K562 (cell line): ENCODE results near the gene HOXB7. TPM values are rescaled to one million over a fixed set of nuclear protein-coding genes. Genes with fewer than 3 reads are reported as not detected.

Experiments
- CXXC5 ChIP-seq: fragments of 250-450 bp; sonication (Bioruptor Pico); IDR thresholded peaks from 2 replicates; pipeline ENCODE4 v1.8.0; 2022; ENCODE audit warnings: inconsistent platforms, mild to moderate bottlenecking, moderate library complexity
- ETS2 ChIP-seq: IDR thresholded peaks from 2 replicates; pipeline ENCODE4 v1.6.1; 2016; ENCODE audit warnings: borderline replicate concordance, missing genetic modification characterization, mild to moderate bottlenecking, moderate library complexity, missing compliant biosample characterization; ENCODE audit not compliant: poor library complexity, severe bottlenecking
- HLTF ChIP-seq: fragments of 450-650 bp; IDR thresholded peaks from 2 replicates; pipeline ENCODE4 v1.6.1; 2016
- L3MBTL2 ChIP-seq: fragments of 450-650 bp; IDR thresholded peaks from 2 replicates; pipeline ENCODE4 v1.6.1; 2016; ENCODE audit warnings: mild to moderate bottlenecking, moderate library complexity
- POLR2AphosphoS2 ChIP-seq: IDR thresholded peaks from 2 replicates; pipeline ENCODE4 v1.6.1; 2012; ENCODE audit warnings: low read length, improper control_type of control experiment
- SMARCA4 ChIP-seq: fragments of 450-650 bp; IDR thresholded peaks from 2 replicates; pipeline ENCODE4 v1.6.1; 2016
- SMARCC2 ChIP-seq: fragments of 450-650 bp; IDR thresholded peaks from 2 replicates; pipeline ENCODE4 v1.6.1; 2017; ENCODE audit warnings: antibody characterized with exemption, moderate library complexity, mild to moderate bottlenecking, low read depth
- TCFL5 ChIP-seq: fragments of 250-450 bp; sonication (Bioruptor Pico); conservative IDR thresholded peaks from 2 replicates; pipeline ENCODE4 v1.6.1; 2021; ENCODE audit warnings: mild to moderate bottlenecking, moderate library complexity, matching md5 sums
- polyA plus RNA-seq, 8 experiments: library from polyadenylated mRNA; depleted of rRNA in 4 of 8; stranded (reverse) in 5 of 8; unstranded in 3 of 8; fragments of >200 nt; fragmentation: Nextera tagmentation in 2 of 8; fragmentation: Illumina TruSeq in 1 of 8; extraction: Ambion mirVana in 2 of 8; extraction: Trizol in 1 of 8; gene quantifications; 2 replicates each; pipeline versions ENCODE4 v1.2.1 to v1.2.3, GENCODE V29; 2011 to 2014; ENCODE audit warnings: inconsistent platforms in 1 of 8, missing spikeins in 1 of 8
- total RNA-seq, 7 experiments: library from RNA; depleted of rRNA in 6 of 7; stranded (reverse); fragments of >200 nt in 6 of 7; fragmentation: Illumina TruSeq in 2 of 7; extraction: Trizol in 2 of 7; gene quantifications; 2 replicates each; pipeline versions ENCODE4 v1.2.1 to v1.2.3, GENCODE V29; 2011 to 2021; ENCODE audit warnings: low replicate concordance in 1 of 7
- TF ChIP-seq, protein P1 (sequence below): fragments of 450-650 bp; IDR thresholded peaks from 2 replicates; pipeline ENCODE4 v1.6.1; 2016; ENCODE audit warnings: low read depth
- TF ChIP-seq, protein P2 (sequence below): fragments of 450-650 bp; IDR thresholded peaks from 2 replicates; pipeline ENCODE4 v1.7.1; 2018; ENCODE audit warnings: mild to moderate bottlenecking, low read depth; ENCODE audit not compliant: partially characterized antibody

HOXB7 gene
- total and polyA plus RNA-seq, 9 of the 15 experiments (the other 6 are each of a cell fraction or from before 2014, with no cell fraction given): 5.5 to 16.7 (median 8.3) TPM

- TF ChIP-seq, protein P1, sequence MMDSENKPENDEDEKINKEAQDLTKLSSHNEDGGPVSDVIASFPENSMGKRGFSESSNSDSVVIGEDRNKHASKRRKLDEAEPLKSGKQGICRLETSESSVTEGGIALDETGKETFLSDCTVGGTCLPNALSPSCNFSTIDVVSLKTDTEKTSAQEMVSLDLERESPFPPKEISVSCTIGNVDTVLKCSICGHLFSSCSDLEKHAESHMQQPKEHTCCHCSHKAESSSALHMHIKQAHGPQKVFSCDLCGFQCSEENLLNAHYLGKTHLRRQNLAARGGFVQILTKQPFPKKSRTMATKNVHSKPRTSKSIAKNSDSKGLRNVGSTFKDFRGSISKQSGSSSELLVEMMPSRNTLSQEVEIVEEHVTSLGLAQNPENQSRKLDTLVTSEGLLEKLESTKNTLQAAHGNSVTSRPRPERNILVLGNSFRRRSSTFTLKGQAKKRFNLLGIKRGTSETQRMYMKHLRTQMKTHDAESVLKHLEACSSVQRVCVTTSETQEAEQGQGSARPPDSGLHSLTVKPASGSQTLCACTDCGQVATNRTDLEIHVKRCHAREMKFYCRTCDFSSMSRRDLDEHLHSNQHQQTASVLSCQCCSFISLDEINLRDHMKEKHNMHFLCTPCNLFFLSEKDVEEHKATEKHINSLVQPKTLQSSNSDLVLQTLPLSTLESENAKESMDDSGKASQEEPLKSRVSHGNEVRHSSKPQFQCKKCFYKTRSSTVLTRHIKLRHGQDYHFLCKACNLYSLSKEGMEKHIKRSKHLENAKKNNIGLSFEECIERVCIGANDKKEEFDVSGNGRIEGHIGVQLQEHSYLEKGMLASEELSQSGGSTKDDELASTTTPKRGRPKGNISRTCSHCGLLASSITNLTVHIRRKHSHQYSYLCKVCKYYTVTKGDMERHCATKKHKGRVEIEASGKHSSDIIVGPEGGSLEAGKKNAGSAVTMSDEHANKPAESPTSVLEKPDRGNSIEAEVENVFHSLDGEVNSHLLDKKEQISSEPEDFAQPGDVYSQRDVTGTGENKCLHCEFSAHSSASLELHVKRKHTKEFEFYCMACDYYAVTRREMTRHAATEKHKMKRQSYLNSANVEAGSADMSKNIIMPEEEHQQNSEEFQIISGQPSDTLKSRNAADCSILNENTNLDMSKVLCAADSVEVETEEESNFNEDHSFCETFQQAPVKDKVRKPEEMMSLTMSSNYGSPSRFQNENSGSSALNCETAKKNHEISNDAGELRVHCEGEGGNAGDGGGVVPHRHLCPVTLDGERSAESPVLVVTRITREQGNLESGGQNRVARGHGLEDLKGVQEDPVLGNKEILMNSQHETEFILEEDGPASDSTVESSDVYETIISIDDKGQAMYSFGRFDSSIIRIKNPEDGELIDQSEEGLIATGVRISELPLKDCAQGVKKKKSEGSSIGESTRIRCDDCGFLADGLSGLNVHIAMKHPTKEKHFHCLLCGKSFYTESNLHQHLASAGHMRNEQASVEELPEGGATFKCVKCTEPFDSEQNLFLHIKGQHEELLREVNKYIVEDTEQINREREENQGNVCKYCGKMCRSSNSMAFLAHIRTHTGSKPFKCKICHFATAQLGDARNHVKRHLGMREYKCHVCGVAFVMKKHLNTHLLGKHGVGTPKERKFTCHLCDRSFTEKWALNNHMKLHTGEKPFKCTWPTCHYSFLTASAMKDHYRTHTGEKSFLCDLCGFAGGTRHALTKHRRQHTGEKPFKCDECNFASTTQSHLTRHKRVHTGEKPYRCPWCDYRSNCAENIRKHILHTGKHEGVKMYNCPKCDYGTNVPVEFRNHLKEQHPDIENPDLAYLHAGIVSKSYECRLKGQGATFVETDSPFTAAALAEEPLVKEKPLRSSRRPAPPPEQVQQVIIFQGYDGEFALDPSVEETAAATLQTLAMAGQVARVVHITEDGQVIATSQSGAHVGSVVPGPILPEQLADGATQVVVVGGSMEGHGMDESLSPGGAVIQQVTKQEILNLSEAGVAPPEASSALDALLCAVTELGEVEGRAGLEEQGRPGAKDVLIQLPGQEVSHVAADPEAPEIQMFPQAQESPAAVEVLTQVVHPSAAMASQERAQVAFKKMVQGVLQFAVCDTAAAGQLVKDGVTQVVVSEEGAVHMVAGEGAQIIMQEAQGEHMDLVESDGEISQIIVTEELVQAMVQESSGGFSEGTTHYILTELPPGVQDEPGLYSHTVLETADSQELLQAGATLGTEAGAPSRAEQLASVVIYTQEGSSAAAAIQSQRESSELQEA: no peak
- TF ChIP-seq, protein P2, sequence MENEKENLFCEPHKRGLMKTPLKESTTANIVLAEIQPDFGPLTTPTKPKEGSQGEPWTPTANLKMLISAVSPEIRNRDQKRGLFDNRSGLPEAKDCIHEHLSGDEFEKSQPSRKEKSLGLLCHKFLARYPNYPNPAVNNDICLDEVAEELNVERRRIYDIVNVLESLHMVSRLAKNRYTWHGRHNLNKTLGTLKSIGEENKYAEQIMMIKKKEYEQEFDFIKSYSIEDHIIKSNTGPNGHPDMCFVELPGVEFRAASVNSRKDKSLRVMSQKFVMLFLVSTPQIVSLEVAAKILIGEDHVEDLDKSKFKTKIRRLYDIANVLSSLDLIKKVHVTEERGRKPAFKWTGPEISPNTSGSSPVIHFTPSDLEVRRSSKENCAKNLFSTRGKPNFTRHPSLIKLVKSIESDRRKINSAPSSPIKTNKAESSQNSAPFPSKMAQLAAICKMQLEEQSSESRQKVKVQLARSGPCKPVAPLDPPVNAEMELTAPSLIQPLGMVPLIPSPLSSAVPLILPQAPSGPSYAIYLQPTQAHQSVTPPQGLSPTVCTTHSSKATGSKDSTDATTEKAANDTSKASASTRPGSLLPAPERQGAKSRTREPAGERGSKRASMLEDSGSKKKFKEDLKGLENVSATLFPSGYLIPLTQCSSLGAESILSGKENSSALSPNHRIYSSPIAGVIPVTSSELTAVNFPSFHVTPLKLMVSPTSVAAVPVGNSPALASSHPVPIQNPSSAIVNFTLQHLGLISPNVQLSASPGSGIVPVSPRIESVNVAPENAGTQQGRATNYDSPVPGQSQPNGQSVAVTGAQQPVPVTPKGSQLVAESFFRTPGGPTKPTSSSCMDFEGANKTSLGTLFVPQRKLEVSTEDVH: no peak
- TF ChIP-seq CXXC5 (CRISPR knock-in tag) (peak; percentile 49; the same call in 1 of the 2 replicates), HLTF (no peak), POLR2AphosphoS2 (no peak), SMARCA4 (no peak), TCFL5 (CRISPR knock-in tag) (no peak), ETS2 (tag) (no peak), SMARCC2 (no peak), L3MBTL2 (peak; percentile 75)
Observed at GRCh38 chr17:48634493-48635208, 23.8 kb upstream of the HOXB7 start (continued).
